T follicular helper cell (primary cell): ENCODE measurements around the gene CPA4.

Experiments used
- DNase-seq: peaks from one replicate; pipeline ENCODE4 v3.0.0-alpha.2; 2020; ENCODE audit warnings: low read depth

Gene CPA4

GRCh38 chr7:130365088-130365487, 72.1 kb downstream of the CPA4 start:
- no peak for DNase-seq

- no peak for DNase-seq
Observed at GRCh38 chr7:130365511-130366441, 72.8 kb downstream of the CPA4 start.

- DNase-seq = no peak
Observed at GRCh38 chr7:130366564-130366963, 73.6 kb downstream of the CPA4 start.

GRCh38 chr7:130367088-130367755, 74.3 kb downstream of the CPA4 start:
- no peak for DNase-seq

GRCh38 chr7:130367836-130368746, 75.1 kb downstream of the CPA4 start:
- DNase-seq = no peak

GRCh38 chr7:130369110-130369711, 76.2 kb downstream of the CPA4 start:
- DNase-seq = no peak

- DNase-seq = no peak
Observed at GRCh38 chr7:130369831-130370550, 77.0 kb downstream of the CPA4 start.

GRCh38 chr7:130371046-130371445, 78.1 kb downstream of the CPA4 start:
- DNase-seq = no peak

GRCh38 chr7:130372402-130373165, 79.6 kb downstream of the CPA4 start:
- no peak for DNase-seq
